ENCODE measurements around the gene RAB29. TPM values are rescaled to one million over a fixed set of nuclear protein-coding genes. Genes with fewer than 3 reads are reported as not detected.

RAB29 gene
- total and polyA plus RNA-seq, 2 donors (not counting 1 experiment from before 2014, with no cell fraction given), result 51.7 to 61.4 TPM

GRCh38 chr1:205783904-205784303 lies 8.6 kb upstream of the RAB29 start:
- no peaks in the 10 kb centered on the region for H3K27me3 ChIP-seq (replicated peaks in 1 of 4; ENCODE audit: control extremely low read depth in 1 of 4, control insufficient read depth in 3 of 4, insufficient read depth in 4 of 4, low read length in 3 of 4)
- WGBS (ENCODE audit: insufficient coverage), result 95% methylated on average over 4 of the region's 4 CpGs
- Mint-ChIP-seq H3K27me3 (no peaks in the 10 kb centered on the region), H3K27ac (no peak overlapping the region), H3K4me1 (peaks cover 3% of the 10 kb centered on the region), H3K9me3 (ENCODE audit: insufficient read depth) (no peaks in the 10 kb centered on the region), H3K4me3 (no peak overlapping the region)
- POLR2A ChIA-PET, result interaction anchor here (0.6 kb wide), 1 partner anchor 11 kb away, joined by 4 read pairs; no protein-coding TSS in a partner anchor
- no peak overlapping the region for H3K4me2 ChIP-seq (replicated peaks; ENCODE audit: low read depth, low read length, poor library complexity, severe bottlenecking)
- no peaks in the 10 kb centered on the region for H3K9me3 ChIP-seq (ENCODE audit: control extremely low read depth in 1 of 3, control insufficient read depth in 2 of 3, insufficient read depth in 1 of 3, low read length in 2 of 3)
- DNase-seq (no peak), ATAC-seq (ENCODE audit: low read depth) (no peak)
- CTCF ChIA-PET, result interaction anchor here (0.7 kb wide), 1 partner anchor 77 kb away, joined by 3 read pairs; no protein-coding TSS in a partner anchor
- H3K9ac ChIP-seq (ENCODE audit: low read length), result no peak overlapping the region
- no peak overlapping the region for H3K4me3 ChIP-seq (ENCODE audit: control extremely low read depth in 1 of 5, extremely low read depth in 1 of 5, insufficient read depth in 1 of 5, low read depth in 2 of 5, low read length in 4 of 5)
- no peak overlapping the region for H2AFZ ChIP-seq (ENCODE audit: insufficient read depth, low read depth, low read length, poor library complexity, severe bottlenecking)
- no peak for TF ChIP-seq CTCF (IDR thresholded peaks at IDR 0.05)
- TF ChIP-seq EZH2 (IDR thresholded peaks at IDR 0.05; ENCODE audit: borderline replicate concordance, insufficient read depth, low read depth, low read length, poor library complexity, severe bottlenecking), result no peak
- H4K20me1 ChIP-seq (ENCODE audit: control insufficient read depth, insufficient read depth, low read length, poor library complexity, severe bottlenecking), result no peaks in the 10 kb centered on the region
- H3K79me2 ChIP-seq (ENCODE audit: control insufficient read depth, insufficient read depth, low read length), result no peaks in the 10 kb centered on the region
- H3K27ac ChIP-seq (ENCODE audit: low read length in 2 of 2), result no peak overlapping the region
- H3K36me3 ChIP-seq (replicated peaks in 1 of 2; ENCODE audit: control extremely low read depth in 1 of 2, control insufficient read depth in 1 of 2, extremely low read depth in 1 of 2, insufficient read depth in 2 of 2, low read length in 1 of 2), result no peaks in the 10 kb centered on the region
- no peaks in the 10 kb centered on the region for H3K4me1 ChIP-seq (ENCODE audit: control insufficient read depth in 2 of 2, insufficient read depth in 2 of 2, low read length in 2 of 2)
- intact Hi-C loops (cut with micrococcal nuclease), result no loop called here

- peaks cover 4% of the 10 kb centered on the region for H3K4me1 Mint-ChIP-seq
- no peak overlapping the region for H3K27ac Mint-ChIP-seq
- CTCF ChIA-PET, result interaction anchor here (1.4 to 2.2 kb wide), 2 partner anchors 8 to 194 kb away, joined by 4 to 15 read pairs; no protein-coding TSS in a partner anchor
- H3K4me3 ChIP-seq (ENCODE audit: control extremely low read depth in 1 of 5, extremely low read depth in 1 of 5, insufficient read depth in 1 of 5, low read depth in 2 of 5, low read length in 4 of 5), result no peak overlapping the region
- H3K9me3 Mint-ChIP-seq (ENCODE audit: insufficient read depth), result no peaks in the 10 kb centered on the region
- no peaks in the 10 kb centered on the region for H3K79me2 ChIP-seq (ENCODE audit: control insufficient read depth, insufficient read depth, low read length)
- TF ChIP-seq EZH2 (IDR thresholded peaks at IDR 0.05; ENCODE audit: borderline replicate concordance, insufficient read depth, low read depth, low read length, poor library complexity, severe bottlenecking) (no peak), CTCF (IDR thresholded peaks at IDR 0.05) (no peak)
- no peaks in the 10 kb centered on the region for H3K9me3 ChIP-seq (ENCODE audit: control extremely low read depth in 1 of 3, control insufficient read depth in 2 of 3, insufficient read depth in 1 of 3, low read length in 2 of 3)
- DNase-seq (no peak), ATAC-seq (ENCODE audit: low read depth) (no peak)
- no peaks in the 10 kb centered on the region for H3K27me3 ChIP-seq (replicated peaks in 1 of 4; ENCODE audit: control extremely low read depth in 1 of 4, control insufficient read depth in 3 of 4, insufficient read depth in 4 of 4, low read length in 3 of 4)
- POLR2A ChIA-PET, result no interaction called here
- no peak overlapping the region for H3K4me3 Mint-ChIP-seq
- H3K27me3 Mint-ChIP-seq, result no peaks in the 10 kb centered on the region
- no peaks in the 10 kb centered on the region for H4K20me1 ChIP-seq (ENCODE audit: control insufficient read depth, insufficient read depth, low read length, poor library complexity, severe bottlenecking)
- H3K27ac ChIP-seq (ENCODE audit: low read length in 2 of 2), result no peak overlapping the region
- intact Hi-C loops (cut with micrococcal nuclease), result no loop called here
- peaks cover 0 to under 1% of the 10 kb centered on the region in 2 donors for H3K4me1 ChIP-seq (ENCODE audit: control insufficient read depth in 2 of 2, insufficient read depth in 2 of 2, low read length in 2 of 2)
- no peak overlapping the region for H3K9ac ChIP-seq (ENCODE audit: low read length)
- no peak overlapping the region for H3K4me2 ChIP-seq (replicated peaks; ENCODE audit: low read depth, low read length, poor library complexity, severe bottlenecking)
- no peak overlapping the region for H2AFZ ChIP-seq (ENCODE audit: insufficient read depth, low read depth, low read length, poor library complexity, severe bottlenecking)
- no peaks in the 10 kb centered on the region for H3K36me3 ChIP-seq (replicated peaks in 1 of 2; ENCODE audit: control extremely low read depth in 1 of 2, control insufficient read depth in 1 of 2, extremely low read depth in 1 of 2, insufficient read depth in 2 of 2, low read length in 1 of 2)
Observed at GRCh38 chr1:205783433-205783795, 8.1 kb upstream of the RAB29 start.

All from B cell (primary cell).